Tongue (tissue), 2 donors: ENCODE measurements around the gene TUSC1. TPM values are rescaled to one million over a fixed set of nuclear protein-coding genes. Genes with fewer than 3 reads are reported as not detected.
A peak's percentile ranks its signal among the peaks of the same experiment; 100 is the strongest.
"Not testable (repeated sequence)": the region's sequence is repeated elsewhere in the genome, so short reads cannot be mapped to it uniquely, and the experiment has no call there.

Source experiments
- DNase-seq: peaks from one replicate; pipeline ENCODE4 v3.0.0-alpha.2; 2015
- total RNA-seq: library from RNA; depleted of rRNA; stranded (reverse); fragments of >200 nt; gene quantifications from one replicate; pipeline ENCODE4 v1.2.3, GENCODE V29; 2014

Gene TUSC1
- 20.7 TPM for total RNA-seq

DNA sequence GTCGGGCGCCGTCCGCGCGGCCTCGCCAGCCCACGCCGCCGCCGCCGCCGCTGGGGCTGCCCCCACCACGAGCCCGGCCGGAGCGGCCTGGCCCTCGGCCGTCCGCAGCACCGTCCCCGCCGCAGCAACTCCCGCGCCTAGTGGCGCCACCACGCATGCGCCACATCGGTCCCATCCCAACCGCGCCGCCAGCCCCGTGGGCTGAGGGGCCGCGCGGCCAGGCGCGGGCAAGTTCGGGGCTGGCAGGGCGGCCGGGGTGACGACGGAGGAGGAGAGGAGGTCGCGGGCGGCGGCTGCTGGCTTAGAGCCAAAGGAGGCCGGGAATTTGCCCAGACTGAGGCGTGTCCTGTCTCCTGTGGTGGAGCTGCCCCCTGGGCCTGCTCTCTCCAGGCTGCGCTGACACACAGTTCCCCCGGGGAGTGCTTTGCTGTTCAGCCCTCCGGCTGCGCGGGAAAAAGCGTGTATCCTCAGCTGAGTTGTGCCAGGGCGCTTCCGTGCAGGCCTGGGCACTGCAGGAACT lies at the start of gene TUSC1:
Gene TUSC1, minus strand, starts transcription at position 298 of the 520 bp plus-strand sequence. Its CDS starts 132 bp downstream, at position 166.
- peak; percentile 91 for DNase-seq

GRCh38 chr9:25726871-25727410 lies 48.7 kb upstream of the TUSC1 start:
- DNase-seq: no peak

DNA sequence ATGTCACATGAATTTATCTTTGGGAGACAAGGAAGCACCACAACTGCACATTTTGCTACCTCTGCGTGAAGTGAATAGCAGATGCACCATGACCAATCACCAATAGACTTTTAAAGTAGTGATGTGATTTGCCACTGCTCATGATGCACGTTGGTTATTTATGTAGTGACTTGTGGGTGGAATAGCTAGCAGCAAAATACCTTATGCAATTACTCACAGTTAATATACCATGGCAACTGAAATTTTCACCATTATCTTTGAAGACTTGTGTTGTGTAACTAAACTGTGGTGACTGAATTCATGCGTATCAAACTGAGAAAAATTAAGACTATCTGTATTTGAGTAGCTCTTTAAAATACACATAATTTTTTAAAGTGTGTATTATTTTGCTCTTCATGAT lies 46.2 kb upstream of the TUSC1 start:
- DNase-seq: no peak

GRCh38 chr9:25716220-25716872 lies 38.1 kb upstream of the TUSC1 start:
- peak; percentile 57 for DNase-seq

- DNase-seq: peak; percentile 30
Measured at GRCh38 chr9:25709941-25710340, 31.7 kb upstream of the TUSC1 start.

GRCh38 chr9:25704800-25705199 lies 26.6 kb upstream of the TUSC1 start:
- DNase-seq: no peak

DNA sequence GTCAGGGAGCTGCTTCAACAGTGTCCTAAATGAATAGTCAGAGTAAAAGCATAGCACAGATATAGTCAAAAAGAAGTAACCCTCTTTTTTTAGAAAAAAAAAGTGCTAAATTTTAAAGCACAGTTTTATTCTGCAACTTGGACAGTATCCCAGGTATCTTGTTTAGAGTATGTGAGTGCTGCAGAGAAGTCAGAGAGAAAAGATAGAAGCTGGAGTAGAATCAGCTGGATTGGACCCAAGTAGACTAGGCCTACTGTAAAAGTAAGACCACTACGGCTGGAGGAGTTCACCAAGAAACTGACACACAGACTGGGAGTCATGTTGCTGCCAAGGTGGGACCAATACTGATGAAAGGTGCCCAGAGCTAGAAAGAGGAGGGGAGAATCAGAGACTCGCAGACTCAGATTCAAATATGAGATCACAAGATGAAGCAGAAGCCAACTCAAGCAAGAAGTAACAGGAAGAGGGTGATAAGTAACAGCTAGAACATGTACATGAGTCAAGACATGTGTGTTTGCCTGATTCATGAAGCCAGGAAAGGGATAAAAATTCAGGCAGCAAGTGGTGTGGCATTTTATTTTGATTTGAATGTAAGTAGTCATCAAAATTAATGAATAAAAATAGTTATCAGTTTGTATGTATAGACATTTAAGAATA lies 25.6 kb upstream of the TUSC1 start:
- no peak for DNase-seq

GRCh38 chr9:25702536-25702935 lies 24.3 kb upstream of the TUSC1 start:
- no peak for DNase-seq

DNA sequence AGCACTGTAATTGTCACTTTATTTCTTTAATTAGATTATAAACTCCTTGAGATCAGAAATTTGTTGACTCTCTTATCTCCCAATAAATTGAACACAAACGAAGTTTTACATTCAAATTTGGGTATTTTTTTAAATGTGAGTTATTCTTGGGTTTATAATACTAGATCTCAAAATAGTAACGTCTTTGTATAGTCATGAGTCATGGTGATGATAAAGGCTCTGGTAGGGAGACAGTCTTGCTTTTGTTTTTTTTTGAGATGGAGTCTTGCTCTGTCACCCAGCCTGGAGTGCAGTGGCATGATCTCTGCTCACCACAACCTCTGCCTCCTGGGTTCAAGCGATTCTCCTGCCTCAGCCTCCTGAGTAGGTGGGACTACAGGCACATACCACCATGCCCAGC lies 22.7 kb upstream of the TUSC1 start:
- DNase-seq: not testable (repeated sequence)

GRCh38 chr9:25700430-25700829 lies 22.2 kb upstream of the TUSC1 start:
- DNase-seq: no peak

DNA sequence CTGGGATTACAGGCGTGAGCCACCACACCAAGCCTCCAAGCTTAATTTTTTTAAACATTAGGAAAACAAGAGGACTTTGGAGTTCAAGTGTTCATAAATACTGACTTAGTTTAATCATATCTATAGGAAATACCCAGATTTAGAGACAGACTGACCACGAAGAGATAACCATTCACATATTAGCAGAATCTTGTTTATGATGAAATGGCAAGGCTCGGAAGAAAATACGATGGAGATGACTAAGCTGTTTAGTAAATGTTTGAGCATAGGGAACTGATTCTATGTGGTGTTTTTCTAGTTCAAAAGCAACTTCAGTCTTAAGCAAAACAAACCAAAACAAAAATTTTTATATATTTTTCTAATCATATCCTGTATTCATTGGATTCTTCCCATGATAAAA lies 13.5 kb upstream of the TUSC1 start:
- DNase-seq: no peak

DNA sequence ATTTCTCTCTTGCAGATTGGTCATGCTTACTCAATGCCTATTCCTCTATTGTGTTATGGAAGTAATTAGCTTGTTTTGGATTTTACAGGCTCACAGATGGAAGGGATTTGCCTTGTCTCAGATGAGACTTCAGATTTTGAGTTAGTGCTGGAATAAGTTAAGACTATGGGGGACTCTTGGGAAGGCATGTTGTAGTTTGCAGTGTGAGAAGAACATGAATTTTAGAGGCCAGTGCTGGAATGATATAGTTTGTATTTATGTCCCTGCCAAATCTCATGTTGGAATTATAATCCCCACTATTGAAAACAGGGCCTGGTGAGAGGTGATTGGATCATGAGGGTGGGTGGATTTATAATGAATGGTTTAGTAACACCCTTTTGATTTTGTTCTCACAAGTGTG lies 6.1 kb upstream of the TUSC1 start:
- peak; percentile 65 for DNase-seq

GRCh38 chr9:25681266-25681665 lies 3.0 kb upstream of the TUSC1 start:
- no peak for DNase-seq

DNA sequence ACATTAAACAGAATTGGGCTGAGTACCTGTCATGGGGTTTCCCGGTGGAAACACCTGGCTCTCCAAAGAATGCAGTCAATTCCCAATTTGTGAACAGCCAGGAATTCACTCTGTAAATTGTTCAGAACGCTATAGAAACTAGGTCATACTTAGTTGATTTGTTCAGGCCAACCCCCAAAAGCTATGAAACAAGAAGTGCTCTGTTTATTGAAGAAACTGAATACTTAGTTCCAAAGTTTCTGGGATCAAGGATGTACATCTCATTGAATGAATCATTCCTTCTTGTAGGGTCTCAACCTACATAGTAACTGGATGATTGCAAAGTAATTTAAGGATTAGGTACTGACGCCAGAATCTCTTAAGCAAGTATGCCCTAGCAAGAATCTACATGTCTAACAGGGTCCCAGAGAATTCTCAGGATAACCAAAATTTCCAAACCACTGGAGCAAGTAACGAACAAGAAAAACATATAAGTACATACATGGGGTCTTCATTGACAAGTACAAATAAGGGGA lies 659 bp upstream of the TUSC1 start:
- DNase-seq: peak; percentile 33

- DNase-seq: peak; percentile 88
Measured at GRCh38 chr9:25677301-25678146, 720 bp downstream of the TUSC1 start.

DNA sequence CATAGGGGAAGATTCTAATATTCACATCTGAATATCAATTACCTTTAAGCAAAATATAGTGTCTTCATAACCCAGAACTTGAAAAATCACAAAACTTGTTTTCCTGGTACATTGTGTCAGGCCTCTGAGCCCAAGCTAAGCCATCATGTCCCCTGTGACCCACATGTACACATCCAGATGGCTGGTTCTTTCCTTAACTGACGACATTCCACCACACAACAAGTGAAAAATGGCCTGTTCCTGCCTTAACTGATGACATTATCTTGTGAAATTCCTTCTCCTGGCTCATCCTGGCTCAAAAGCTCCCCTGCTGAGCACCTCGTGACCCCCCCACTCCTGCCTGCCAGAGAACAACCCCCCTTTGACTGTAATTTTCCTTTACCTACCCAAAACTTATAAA lies 2.4 kb downstream of the TUSC1 start:
- not testable (repeated sequence) for DNase-seq

GRCh38 chr9:25658571-25658970 lies 19.7 kb downstream of the TUSC1 start:
- no peak for DNase-seq

DNA sequence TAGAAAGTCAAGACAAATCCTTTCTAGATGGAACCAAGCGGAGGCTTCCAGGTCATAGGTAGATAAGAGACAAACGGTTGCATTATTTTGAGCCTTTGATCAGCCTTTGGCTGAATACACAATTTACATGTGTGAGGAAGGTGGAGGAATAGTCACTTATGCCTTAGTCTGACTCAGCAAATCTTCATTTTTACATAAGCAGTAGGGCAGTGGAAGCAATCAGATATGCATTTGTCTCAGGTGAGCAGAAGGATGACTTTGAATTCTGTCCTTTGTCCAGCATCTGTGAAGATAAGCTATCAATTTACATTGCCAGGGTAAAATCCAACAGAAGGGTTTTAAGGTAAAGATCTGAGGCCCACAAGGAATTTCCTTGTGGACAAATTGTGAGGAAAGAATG lies 23.8 kb downstream of the TUSC1 start:
- DNase-seq: no peak

DNA sequence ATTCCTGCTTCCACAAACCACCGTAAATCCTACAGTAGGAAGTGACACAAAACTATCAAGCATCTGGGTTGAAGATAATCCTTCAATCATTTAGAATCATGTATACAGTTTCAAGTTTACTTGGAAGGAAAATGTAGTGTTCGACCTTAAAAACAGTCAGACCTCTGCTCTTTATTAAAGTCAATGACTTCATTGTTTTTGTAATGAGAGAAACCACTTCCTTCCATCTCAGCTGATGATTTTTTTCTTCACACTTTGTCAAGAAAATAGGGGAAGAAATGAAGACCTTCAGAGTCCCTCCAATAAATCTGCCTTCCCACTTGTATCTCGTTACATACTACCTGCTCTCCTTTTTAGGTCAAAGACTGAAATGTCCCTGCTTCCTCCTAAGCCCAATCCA lies 30.1 kb downstream of the TUSC1 start:
- no peak for DNase-seq

- DNase-seq: no peak
Measured at GRCh38 chr9:25636026-25636425, 42.2 kb downstream of the TUSC1 start.

DNA sequence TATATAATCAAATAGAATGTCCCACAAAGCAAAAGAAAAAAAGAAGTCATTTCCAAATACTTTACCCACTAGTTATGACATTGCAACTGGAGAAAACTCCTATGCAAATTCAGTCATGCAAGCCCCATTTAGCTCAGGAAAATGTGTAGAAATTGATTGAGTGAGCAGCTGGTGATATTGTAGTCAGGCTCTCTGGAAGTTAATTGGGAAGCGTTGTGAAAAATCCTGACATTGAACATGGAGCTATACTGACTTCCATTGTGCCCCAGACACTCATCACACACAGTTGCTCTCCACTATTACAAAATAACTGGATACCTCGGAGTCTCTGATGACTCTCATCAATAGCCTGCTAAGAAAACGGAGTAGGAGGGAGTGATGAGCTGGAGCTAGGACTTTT lies 49.0 kb downstream of the TUSC1 start:
- no peak for DNase-seq
